ENCODE results near the gene ADAMTS7.

DNA sequence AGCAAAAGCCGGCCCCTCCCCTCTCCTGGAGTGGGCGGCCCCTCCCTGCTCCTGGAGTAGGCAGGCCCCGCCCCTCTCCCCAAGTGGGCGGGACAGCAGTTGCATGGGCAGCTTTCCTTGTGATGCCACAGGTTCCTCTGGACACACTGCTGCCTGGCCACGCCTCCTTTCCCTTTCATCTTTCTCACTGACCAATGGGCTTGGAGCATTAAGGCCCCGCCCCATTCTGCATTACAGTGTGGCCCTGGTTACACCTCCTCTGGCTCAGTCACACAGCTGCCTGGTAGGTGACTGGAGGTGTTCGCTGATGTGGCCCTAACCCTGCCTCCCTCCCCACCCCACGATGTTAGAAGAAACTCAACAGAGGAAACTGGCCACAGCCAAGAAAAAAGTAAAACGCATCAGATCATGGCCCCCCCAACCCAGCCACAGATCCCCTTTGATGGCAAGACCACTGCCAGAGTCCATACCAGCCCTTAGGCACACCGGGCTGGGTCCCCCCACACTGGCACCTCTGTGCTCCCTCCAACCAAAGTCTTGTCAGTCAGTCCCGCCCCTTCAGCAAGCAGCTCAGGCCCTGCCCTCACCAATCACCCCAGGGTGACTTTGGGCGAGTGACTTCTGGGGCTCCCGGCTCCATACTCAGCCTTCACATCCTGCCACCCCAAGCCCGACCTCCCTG is 84.3 kb downstream of the ADAMTS7 start:
- no peak for TF ChIP-seq POLR2A (IDR thresholded peaks at IDR 0.05; ENCODE audit: low read depth, low read length)
- no peak for TF ChIP-seq TAF1 (IDR thresholded peaks at IDR 0.05; ENCODE audit: low read depth, low read length)
- TF ChIP-seq POLR2AphosphoS5 (IDR thresholded peaks at IDR 0.05; ENCODE audit: low read depth, low read length) = no peak
